ENCODE data around the gene MAGEE2. TPM values are rescaled to one million over a fixed set of nuclear protein-coding genes. Genes with fewer than 3 reads are reported as not detected.
"Not testable (repeated sequence)": the region's sequence is repeated elsewhere in the genome, so short reads cannot be mapped to it uniquely, and the experiment has no call there.

Gene MAGEE2
- total and polyA plus RNA-seq, 2 donors (not counting 1 experiment from before 2014, with no cell fraction given), result not detected

DNA sequence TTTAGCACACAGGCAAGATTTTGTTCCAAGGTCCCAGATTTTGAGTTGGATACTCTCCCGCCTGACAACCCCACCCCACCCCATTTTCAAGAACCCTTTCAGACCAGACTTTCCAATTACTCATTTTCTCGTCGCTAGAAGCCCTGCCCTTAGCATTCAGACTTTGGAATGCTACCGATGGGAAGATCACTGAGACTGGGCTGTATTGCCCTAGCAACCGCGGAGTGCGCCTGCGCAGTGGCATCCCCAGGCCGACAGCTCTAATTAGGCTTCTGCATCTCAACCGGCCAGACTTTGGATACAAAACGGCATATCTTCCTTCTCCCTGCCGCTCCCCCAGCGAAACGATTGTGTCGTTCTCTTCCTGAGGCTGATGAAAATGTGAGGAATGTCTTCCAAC, 3.4 kb downstream of the MAGEE2 start:
- CTCF ChIA-PET, result no interaction called here

DNA sequence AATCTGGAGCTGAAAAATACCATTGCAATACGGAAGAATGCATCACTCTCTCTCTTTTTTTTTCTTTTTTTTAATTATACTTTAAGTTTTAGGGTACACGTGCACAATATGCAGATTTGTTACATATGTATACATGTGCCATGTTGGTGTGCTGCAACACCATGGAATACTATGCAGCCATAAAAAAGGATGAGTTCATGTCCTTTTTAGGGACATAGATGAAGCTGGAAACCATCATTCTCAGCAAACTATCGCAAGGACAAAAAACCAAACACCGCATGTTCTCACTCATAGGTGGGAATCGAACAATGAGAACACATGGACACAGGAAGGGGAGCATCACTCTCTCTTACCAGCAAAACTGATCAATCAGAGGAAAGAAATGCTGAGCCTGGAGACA, 17.0 kb downstream of the MAGEE2 start:
- H3K9me3 Mint-ChIP-seq (ENCODE audit: insufficient read depth); CTCF ChIA-PET; H3K4me2 ChIP-seq (replicated peaks; ENCODE audit: low read depth, low read length, poor library complexity, severe bottlenecking); ATAC-seq (ENCODE audit: low read depth); H3K27me3 Mint-ChIP-seq; H3K9me3 ChIP-seq (ENCODE audit: control extremely low read depth in 1 of 3, control insufficient read depth in 2 of 3, insufficient read depth in 1 of 3, low read length in 2 of 3); POLR2A ChIA-PET; H3K27ac ChIP-seq (ENCODE audit: low read length in 2 of 2); DNase-seq; H3K9ac ChIP-seq (ENCODE audit: low read length); H3K4me1 ChIP-seq (ENCODE audit: control insufficient read depth in 2 of 2, insufficient read depth in 2 of 2, low read length in 2 of 2); H3K27ac Mint-ChIP-seq; intact Hi-C loops (cut with micrococcal nuclease); H3K4me3 Mint-ChIP-seq; H3K4me3 ChIP-seq (ENCODE audit: control extremely low read depth in 1 of 5, extremely low read depth in 1 of 5, insufficient read depth in 1 of 5, low read depth in 2 of 5, low read length in 4 of 5); H3K36me3 ChIP-seq (replicated peaks in 1 of 2; ENCODE audit: control extremely low read depth in 1 of 2, control insufficient read depth in 1 of 2, extremely low read depth in 1 of 2, insufficient read depth in 2 of 2, low read length in 1 of 2); H2AFZ ChIP-seq (ENCODE audit: insufficient read depth, low read depth, low read length, poor library complexity, severe bottlenecking); H3K4me1 Mint-ChIP-seq; H4K20me1 ChIP-seq (ENCODE audit: control insufficient read depth, insufficient read depth, low read length, poor library complexity, severe bottlenecking); H3K27me3 ChIP-seq (replicated peaks in 1 of 4; ENCODE audit: control extremely low read depth in 1 of 4, control insufficient read depth in 3 of 4, insufficient read depth in 4 of 4, low read length in 3 of 4); H3K79me2 ChIP-seq (ENCODE audit: control insufficient read depth, insufficient read depth, low read length): not testable (repeated sequence)
- no CpG with 5 or more reads among the region's 5 CpGs for WGBS (ENCODE audit: insufficient coverage)

More for the DNA sequence above, 3.4 kb downstream of the MAGEE2 start:
- Mint-ChIP-seq H3K4me1 (peaks cover 6% of the 10 kb centered on the region), H3K27me3 (peaks cover 13% of the 10 kb centered on the region), H3K9me3 (ENCODE audit: insufficient read depth) (no peaks in the 10 kb centered on the region), H3K4me3 (no peak overlapping the region), H3K27ac (no peak overlapping the region)
- ATAC-seq (ENCODE audit: low read depth), result no peak
- intact Hi-C loops (cut with micrococcal nuclease), result no loop called here
- H3K27me3 ChIP-seq (replicated peaks in 1 of 4; ENCODE audit: control extremely low read depth in 1 of 4, control insufficient read depth in 3 of 4, insufficient read depth in 4 of 4, low read length in 3 of 4), result no peaks in the 10 kb centered on the region
- no peak overlapping the region for H3K4me2 ChIP-seq (replicated peaks; ENCODE audit: low read depth, low read length, poor library complexity, severe bottlenecking)
- TF ChIP-seq EZH2 (IDR thresholded peaks at IDR 0.05; ENCODE audit: borderline replicate concordance, insufficient read depth, low read depth, low read length, poor library complexity, severe bottlenecking), result no peak
- TF ChIP-seq, protein P1, sequence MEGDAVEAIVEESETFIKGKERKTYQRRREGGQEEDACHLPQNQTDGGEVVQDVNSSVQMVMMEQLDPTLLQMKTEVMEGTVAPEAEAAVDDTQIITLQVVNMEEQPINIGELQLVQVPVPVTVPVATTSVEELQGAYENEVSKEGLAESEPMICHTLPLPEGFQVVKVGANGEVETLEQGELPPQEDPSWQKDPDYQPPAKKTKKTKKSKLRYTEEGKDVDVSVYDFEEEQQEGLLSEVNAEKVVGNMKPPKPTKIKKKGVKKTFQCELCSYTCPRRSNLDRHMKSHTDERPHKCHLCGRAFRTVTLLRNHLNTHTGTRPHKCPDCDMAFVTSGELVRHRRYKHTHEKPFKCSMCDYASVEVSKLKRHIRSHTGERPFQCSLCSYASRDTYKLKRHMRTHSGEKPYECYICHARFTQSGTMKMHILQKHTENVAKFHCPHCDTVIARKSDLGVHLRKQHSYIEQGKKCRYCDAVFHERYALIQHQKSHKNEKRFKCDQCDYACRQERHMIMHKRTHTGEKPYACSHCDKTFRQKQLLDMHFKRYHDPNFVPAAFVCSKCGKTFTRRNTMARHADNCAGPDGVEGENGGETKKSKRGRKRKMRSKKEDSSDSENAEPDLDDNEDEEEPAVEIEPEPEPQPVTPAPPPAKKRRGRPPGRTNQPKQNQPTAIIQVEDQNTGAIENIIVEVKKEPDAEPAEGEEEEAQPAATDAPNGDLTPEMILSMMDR (IDR thresholded peaks at IDR 0.05), result no peak
- no peak overlapping the region for H3K9ac ChIP-seq (ENCODE audit: low read length)
- H3K27ac ChIP-seq (ENCODE audit: low read length in 2 of 2), result no peak overlapping the region
- H2AFZ ChIP-seq (ENCODE audit: insufficient read depth, low read depth, low read length, poor library complexity, severe bottlenecking), result no peak overlapping the region
- H3K9me3 ChIP-seq (ENCODE audit: control extremely low read depth in 1 of 3, control insufficient read depth in 2 of 3, insufficient read depth in 1 of 3, low read length in 2 of 3), result no peaks in the 10 kb centered on the region
- POLR2A ChIA-PET, result no interaction called here
- 35% methylated on average over 9 of the region's 15 CpGs for WGBS (ENCODE audit: insufficient coverage)
- no peaks in the 10 kb centered on the region for H4K20me1 ChIP-seq (ENCODE audit: control insufficient read depth, insufficient read depth, low read length, poor library complexity, severe bottlenecking)
- H3K79me2 ChIP-seq (ENCODE audit: control insufficient read depth, insufficient read depth, low read length), result no peaks in the 10 kb centered on the region
- DNase-seq, result no peak
- no peaks in the 10 kb centered on the region for H3K36me3 ChIP-seq (replicated peaks in 1 of 2; ENCODE audit: control extremely low read depth in 1 of 2, control insufficient read depth in 1 of 2, extremely low read depth in 1 of 2, insufficient read depth in 2 of 2, low read length in 1 of 2)
- no peaks in the 10 kb centered on the region for H3K4me1 ChIP-seq (ENCODE audit: control insufficient read depth in 2 of 2, insufficient read depth in 2 of 2, low read length in 2 of 2)
- H3K4me3 ChIP-seq (ENCODE audit: control extremely low read depth in 1 of 5, extremely low read depth in 1 of 5, insufficient read depth in 1 of 5, low read depth in 2 of 5, low read length in 4 of 5), result no peak overlapping the region
